LNCaP clone FGC (cell line): Measurements from ENCODE around the gene SMYD3.

ENCODE experiments used
- DNase-seq: peaks from one replicate; pipeline ENCODE4 v3.0.0-alpha.2; 2011; ENCODE audit warnings: low read depth
- H3K4me3 ChIP-seq: 2 replicates; pipeline ENCODE4 v1.5.1; 2011; ENCODE audit warnings: mild to moderate bottlenecking, low read depth, low read length, control low read depth
- TF ChIP-seq, protein P1 (sequence below): IDR thresholded peaks from 2 replicates; pipeline ENCODE4 v1.5.1; 2012; ENCODE audit warnings: mild to moderate bottlenecking; ENCODE audit not compliant: control insufficient read depth, insufficient read depth; ENCODE audit errors: extremely low read depth

SMYD3 gene

DNA sequence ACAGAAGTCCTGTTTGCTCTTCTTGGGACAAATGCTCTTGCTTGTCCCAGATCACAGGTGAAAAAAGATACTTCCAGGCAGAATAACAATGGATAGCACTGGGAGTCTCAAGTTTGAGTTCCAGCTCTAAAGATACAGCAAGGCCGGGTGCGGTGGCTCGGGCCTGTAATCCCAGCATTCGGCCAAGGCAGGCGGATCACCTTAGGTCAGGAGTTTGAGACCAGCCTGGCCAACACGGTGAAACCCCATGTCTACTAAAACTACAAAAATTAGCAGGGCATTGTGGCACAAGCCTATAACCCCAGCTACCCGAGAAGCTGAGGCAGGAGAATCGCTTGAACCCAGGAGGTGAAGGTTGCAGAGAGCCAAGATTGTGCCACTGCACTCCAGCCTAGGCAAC, 337.6 kb downstream of the SMYD3 start:
- no peak for DNase-seq
- TF ChIP-seq, protein P1, sequence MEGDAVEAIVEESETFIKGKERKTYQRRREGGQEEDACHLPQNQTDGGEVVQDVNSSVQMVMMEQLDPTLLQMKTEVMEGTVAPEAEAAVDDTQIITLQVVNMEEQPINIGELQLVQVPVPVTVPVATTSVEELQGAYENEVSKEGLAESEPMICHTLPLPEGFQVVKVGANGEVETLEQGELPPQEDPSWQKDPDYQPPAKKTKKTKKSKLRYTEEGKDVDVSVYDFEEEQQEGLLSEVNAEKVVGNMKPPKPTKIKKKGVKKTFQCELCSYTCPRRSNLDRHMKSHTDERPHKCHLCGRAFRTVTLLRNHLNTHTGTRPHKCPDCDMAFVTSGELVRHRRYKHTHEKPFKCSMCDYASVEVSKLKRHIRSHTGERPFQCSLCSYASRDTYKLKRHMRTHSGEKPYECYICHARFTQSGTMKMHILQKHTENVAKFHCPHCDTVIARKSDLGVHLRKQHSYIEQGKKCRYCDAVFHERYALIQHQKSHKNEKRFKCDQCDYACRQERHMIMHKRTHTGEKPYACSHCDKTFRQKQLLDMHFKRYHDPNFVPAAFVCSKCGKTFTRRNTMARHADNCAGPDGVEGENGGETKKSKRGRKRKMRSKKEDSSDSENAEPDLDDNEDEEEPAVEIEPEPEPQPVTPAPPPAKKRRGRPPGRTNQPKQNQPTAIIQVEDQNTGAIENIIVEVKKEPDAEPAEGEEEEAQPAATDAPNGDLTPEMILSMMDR: no peak
- H3K4me3 ChIP-seq: no peak overlapping the region

DNA sequence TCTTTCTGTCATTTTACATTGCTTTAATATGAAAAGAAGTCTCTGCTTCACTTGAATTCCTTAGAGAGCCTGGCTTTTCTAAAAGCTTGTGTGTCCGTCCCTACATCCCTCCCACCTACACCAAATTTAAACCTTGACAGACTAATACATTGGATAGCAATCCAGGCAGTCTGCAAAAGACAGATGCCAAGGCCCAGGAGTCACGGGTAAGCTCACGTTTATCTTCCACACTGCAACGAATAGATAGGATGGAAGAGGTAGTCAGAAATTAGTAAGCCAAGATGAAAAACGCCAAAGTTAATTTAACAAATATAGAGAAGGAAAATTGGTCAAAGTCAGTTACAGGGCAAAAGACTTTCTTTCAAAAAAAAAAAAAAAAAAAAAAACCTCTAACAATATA, 338.1 kb downstream of the SMYD3 start:
- TF ChIP-seq, protein P1: no peak
- no peak for DNase-seq

DNA sequence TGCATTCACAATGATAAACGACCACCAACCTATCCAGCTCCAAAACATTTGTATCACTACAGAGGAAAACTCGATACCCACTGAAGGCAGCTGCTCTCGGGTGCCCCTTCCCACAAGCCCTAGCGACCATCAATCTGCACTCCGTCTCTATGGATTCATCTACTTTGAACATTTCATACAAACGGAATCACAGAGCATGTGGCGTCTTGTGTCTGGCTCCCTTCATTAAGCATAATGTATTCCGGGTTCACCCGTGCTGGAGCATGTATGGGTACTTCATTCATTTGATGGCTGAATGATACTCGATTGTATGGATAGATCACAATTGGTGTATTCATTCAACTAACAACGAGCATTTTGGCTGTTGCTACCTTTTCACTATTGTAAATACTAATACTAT, 340.2 kb downstream of the SMYD3 start:
- TF ChIP-seq, protein P1: no peak
- DNase-seq: no peak
- no peak overlapping the region for H3K4me3 ChIP-seq

More for the DNA sequence above, 338.1 kb downstream of the SMYD3 start:
- H3K4me3 ChIP-seq: no peak overlapping the region

DNA sequence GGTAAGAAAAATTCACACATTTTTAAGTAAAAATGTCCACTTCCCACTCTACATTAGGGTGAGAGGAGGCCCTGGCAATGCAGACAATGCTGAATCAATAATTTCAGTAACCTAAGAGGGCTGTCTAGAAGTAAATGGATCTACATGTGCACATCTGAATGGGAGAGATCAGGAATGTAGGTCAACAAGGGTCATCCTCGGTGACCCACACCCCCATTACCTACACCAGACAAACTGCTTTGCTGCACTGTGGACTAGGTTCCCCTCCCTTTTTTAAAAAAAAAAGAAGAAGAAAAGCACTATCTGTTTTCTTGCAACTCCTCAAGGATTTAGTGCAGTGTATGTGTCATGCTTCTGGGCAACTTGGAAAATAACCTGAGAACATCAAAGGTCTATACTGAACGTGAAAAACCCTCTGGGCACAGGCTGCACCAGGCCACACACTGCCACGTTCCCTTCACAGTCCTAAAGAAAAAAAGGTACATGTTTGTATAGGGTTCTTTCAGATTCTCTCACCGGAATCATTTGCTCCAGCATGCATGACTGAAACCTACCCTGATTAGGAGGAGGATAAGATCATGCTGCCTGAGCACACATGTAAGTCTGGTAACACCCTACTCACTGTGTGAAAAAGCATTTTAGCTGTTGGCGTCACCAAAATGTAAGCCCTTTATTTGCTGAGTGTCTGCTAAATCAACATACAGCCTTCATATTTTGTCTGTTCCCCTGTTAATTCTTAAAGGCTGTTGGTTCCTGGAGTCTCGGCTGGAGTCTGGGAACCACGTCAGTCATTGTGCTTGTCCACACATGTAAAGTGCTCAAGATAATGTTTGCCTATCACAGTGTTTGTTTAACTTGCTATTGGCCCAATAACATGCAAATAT, 341.0 kb downstream of the SMYD3 start:
- peak; percentile 95 for DNase-seq
- H3K4me3 ChIP-seq: peak overlapping the region; percentile 11; the same call in 1 of the 2 replicates

DNA sequence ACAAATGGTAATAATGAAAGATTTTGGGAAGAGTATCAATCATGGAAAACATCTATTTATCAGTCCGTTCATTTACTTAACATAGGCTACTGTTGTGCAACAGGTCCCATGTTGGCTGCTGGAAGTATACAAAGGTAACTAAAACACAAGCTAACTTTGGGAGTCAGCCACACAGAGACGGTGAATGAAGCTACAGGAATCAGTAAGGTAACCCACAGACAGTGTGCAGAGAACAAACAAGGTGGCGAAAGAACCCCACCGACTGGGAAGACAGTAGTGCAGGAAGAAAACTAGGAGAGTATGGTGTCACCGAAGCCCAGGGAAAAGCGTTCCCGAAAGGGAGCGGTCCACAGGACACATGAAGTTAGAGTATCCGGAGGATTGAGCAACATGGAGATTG, 342.3 kb downstream of the SMYD3 start:
- no peak overlapping the region for H3K4me3 ChIP-seq
- DNase-seq: no peak
- TF ChIP-seq, protein P1: no peak

More for the DNA sequence above, 341.0 kb downstream of the SMYD3 start:
- TF ChIP-seq, protein P1: no peak

DNA sequence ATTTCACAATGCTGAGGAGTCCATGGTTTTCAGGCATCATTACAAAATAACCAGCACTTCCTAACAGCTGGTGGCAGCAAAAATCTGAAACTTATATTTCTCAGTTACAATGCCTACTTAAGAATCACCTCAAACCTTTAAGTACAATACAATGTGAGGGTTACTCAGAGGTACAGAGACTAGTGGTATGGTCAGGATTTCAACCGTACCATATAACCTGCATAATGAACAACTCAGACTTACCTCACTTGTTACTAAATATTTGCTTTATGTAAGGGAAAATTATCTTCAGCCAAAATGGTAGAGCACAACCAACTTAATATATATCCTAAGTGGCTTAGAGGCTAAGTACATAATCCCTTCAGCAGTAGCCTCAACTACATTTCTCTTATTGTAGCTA, 344.5 kb downstream of the SMYD3 start:
- TF ChIP-seq, protein P1: no peak
- DNase-seq: no peak
- H3K4me3 ChIP-seq: no peak overlapping the region
